Osteoblast (primary cell): ENCODE data around the gene ZCWPW1. TPM values are rescaled to one million over a fixed set of nuclear protein-coding genes. Genes with fewer than 3 reads are reported as not detected.

Experiments used
- DNase-seq: peaks from one replicate; pipeline ENCODE4 v3.0.0; 2011; ENCODE audit warnings: low spot score, mixed read lengths; ENCODE audit not compliant: insufficient read length; ENCODE audit errors: missing footprints
- H2AFZ ChIP-seq: 2 replicates; pipeline ENCODE4 v1.6.0; 2011; ENCODE audit warnings: mild to moderate bottlenecking, low read length
- H3K27ac ChIP-seq: 2 replicates; pipeline ENCODE4 v1.5.1; 2011; ENCODE audit warnings: mild to moderate bottlenecking, low read depth, low read length, moderate library complexity
- H3K27me3 ChIP-seq: 2 replicates; pipeline ENCODE4 v1.6.0; 2012; ENCODE audit warnings: mild to moderate bottlenecking, control low read depth, inconsistent platforms, low read length, moderate library complexity; ENCODE audit not compliant: insufficient read depth
- H3K36me3 ChIP-seq: 2 replicates; pipeline ENCODE4 v1.5.1; 2011; ENCODE audit warnings: mild to moderate bottlenecking, low read length, control low read depth, moderate library complexity; ENCODE audit not compliant: insufficient read depth
- H3K4me1 ChIP-seq: 2 replicates; pipeline ENCODE4 v1.5.1; 2011; ENCODE audit warnings: mild to moderate bottlenecking, low read length, control low read depth, moderate library complexity; ENCODE audit not compliant: insufficient read depth
- H3K4me2 ChIP-seq: 2 replicates; pipeline ENCODE4 v1.6.0; 2011; ENCODE audit warnings: mild to moderate bottlenecking, low read length; ENCODE audit not compliant: insufficient read depth
- H3K4me3 ChIP-seq: fragments of 200-600 bp; sonication (generic); 3 replicates; pipeline ENCODE4 v1.5.1; 2012; ENCODE audit warnings: mild to moderate bottlenecking, low read length, inconsistent platforms; ENCODE audit not compliant: insufficient read depth
- H3K79me2 ChIP-seq: 2 replicates; pipeline ENCODE4 v1.6.0; 2012; ENCODE audit warnings: mild to moderate bottlenecking, low read length, control low read depth, inconsistent platforms; ENCODE audit not compliant: insufficient read depth
- H3K9me3 ChIP-seq: 2 replicates; pipeline ENCODE4 v1.5.1; 2011; ENCODE audit warnings: low read depth, low read length, control low read depth
- H4K20me1 ChIP-seq: 2 replicates; pipeline ENCODE4 v1.6.0; 2012; ENCODE audit warnings: mild to moderate bottlenecking, low read length, control low read depth; ENCODE audit not compliant: insufficient read depth
- total RNA-seq: library from RNA; depleted of rRNA; stranded (reverse); fragments of >200 nt; gene quantifications from 2 replicates; pipeline ENCODE4 v1.2.3, GENCODE V29; 2012
- TF ChIP-seq, protein P1 (sequence below): IDR thresholded peaks from 2 replicates; pipeline ENCODE4 v1.5.1; 2011; ENCODE audit warnings: mild to moderate bottlenecking, low read depth, low read length, moderate library complexity; ENCODE audit errors: extremely low read depth

Gene ZCWPW1
- total RNA-seq, 1 donor = 2.2 TPM

GRCh38 chr7:100466653-100467605 is 38.4 kb upstream of the ZCWPW1 start:
- TF ChIP-seq, protein P1, sequence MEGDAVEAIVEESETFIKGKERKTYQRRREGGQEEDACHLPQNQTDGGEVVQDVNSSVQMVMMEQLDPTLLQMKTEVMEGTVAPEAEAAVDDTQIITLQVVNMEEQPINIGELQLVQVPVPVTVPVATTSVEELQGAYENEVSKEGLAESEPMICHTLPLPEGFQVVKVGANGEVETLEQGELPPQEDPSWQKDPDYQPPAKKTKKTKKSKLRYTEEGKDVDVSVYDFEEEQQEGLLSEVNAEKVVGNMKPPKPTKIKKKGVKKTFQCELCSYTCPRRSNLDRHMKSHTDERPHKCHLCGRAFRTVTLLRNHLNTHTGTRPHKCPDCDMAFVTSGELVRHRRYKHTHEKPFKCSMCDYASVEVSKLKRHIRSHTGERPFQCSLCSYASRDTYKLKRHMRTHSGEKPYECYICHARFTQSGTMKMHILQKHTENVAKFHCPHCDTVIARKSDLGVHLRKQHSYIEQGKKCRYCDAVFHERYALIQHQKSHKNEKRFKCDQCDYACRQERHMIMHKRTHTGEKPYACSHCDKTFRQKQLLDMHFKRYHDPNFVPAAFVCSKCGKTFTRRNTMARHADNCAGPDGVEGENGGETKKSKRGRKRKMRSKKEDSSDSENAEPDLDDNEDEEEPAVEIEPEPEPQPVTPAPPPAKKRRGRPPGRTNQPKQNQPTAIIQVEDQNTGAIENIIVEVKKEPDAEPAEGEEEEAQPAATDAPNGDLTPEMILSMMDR = no peak
- H4K20me1 ChIP-seq = peaks cover 8% of the 10 kb centered on the region
- no peak overlapping the region for H2AFZ ChIP-seq
- no peaks in the 10 kb centered on the region for H3K27me3 ChIP-seq
- peaks cover 12% of the 10 kb centered on the region for H3K79me2 ChIP-seq
- DNase-seq = peak; percentile 46
- no peaks in the 10 kb centered on the region for H3K4me1 ChIP-seq
- H3K27ac ChIP-seq = no peak overlapping the region
- no peak overlapping the region for H3K4me3 ChIP-seq
- H3K36me3 ChIP-seq = peaks cover 5% of the 10 kb centered on the region
- no peaks in the 10 kb centered on the region for H3K9me3 ChIP-seq
- no peak overlapping the region for H3K4me2 ChIP-seq

DNA sequence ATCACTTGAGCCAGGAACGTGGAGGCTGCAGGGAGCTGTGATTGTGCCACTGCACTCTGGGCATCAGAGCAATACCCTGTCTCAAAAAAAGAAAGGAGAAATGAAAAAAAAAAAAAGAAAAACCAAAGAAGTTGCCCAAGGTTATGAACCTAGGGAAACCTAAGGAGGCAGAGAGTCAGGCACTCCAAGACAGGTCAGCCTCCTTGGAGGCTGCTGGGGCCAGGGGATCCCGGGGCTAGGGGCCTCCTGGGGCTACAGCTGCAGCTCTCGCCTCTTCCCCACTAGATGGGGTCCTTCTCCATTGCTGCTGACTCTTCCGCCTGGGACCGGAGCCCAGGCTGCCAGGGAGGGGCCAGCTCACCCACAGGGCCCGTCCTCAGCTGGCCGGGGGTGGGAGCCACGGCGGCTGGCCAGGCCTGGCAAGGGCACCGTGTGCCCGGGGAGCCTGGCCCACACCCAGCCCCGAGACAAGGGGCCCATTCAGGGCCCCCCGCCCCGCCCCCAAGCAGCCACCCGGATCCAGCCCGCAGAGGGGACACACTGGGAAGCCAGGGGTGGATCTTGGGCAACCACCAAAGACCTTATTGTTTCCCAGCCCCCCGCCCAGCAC is 37.3 kb upstream of the ZCWPW1 start:
- peaks cover 8% of the 10 kb centered on the region for H4K20me1 ChIP-seq
- H3K36me3 ChIP-seq = peaks cover 5% of the 10 kb centered on the region
- H2AFZ ChIP-seq = no peak overlapping the region
- no peaks in the 10 kb centered on the region for H3K4me1 ChIP-seq
- TF ChIP-seq, protein P1 = peak; percentile 65
- no peaks in the 10 kb centered on the region for H3K27me3 ChIP-seq
- peak; percentile 99 for DNase-seq
- H3K27ac ChIP-seq = no peak overlapping the region
- H3K4me3 ChIP-seq = no peak overlapping the region
- no peaks in the 10 kb centered on the region for H3K9me3 ChIP-seq
- H3K79me2 ChIP-seq = peaks cover 9% of the 10 kb centered on the region
- H3K4me2 ChIP-seq = peak overlapping the region; percentile 24

- H3K79me2 ChIP-seq = peaks cover 8% of the 10 kb centered on the region
- H2AFZ ChIP-seq = no peak overlapping the region
- peaks cover 5% of the 10 kb centered on the region for H3K36me3 ChIP-seq
- H3K4me1 ChIP-seq = no peaks in the 10 kb centered on the region
- no peak overlapping the region for H3K27ac ChIP-seq
- peaks cover 8% of the 10 kb centered on the region for H4K20me1 ChIP-seq
- H3K27me3 ChIP-seq = no peaks in the 10 kb centered on the region
- peak overlapping the region; percentile 24 for H3K4me2 ChIP-seq
- TF ChIP-seq, protein P1 = no peak
- H3K4me3 ChIP-seq = no peak overlapping the region
- no peak for DNase-seq
- no peaks in the 10 kb centered on the region for H3K9me3 ChIP-seq
These were observed 36.8 kb upstream of the ZCWPW1 start for GRCh38 chr7:100465299-100465698.

- no peak for DNase-seq
- Histone ChIP-seq H3K27me3 (no peaks in the 10 kb centered on the region), H3K27ac (no peak overlapping the region), H3K4me3 (no peak overlapping the region), H3K9me3 (no peaks in the 10 kb centered on the region), H2AFZ (no peak overlapping the region), H4K20me1 (peaks cover 8% of the 10 kb centered on the region), H3K36me3 (peaks cover 5% of the 10 kb centered on the region), H3K79me2 (peaks cover 8% of the 10 kb centered on the region), H3K4me1 (no peaks in the 10 kb centered on the region), H3K4me2 (no peak overlapping the region)
- TF ChIP-seq, protein P1 = no peak
These were observed 36.3 kb upstream of the ZCWPW1 start for GRCh38 chr7:100464791-100465190.
